Lung (tissue), 12 donors: ENCODE data around the gene GDF11. TPM values are rescaled to one million over a fixed set of nuclear protein-coding genes. Genes with fewer than 3 reads are reported as not detected.

Experiments used
- ATAC-seq: fragments of 200-7000 bp; cut with Tn5 transposase; one replicate; pipeline ENCODE4 v1.9.1; 2020; ENCODE audit warnings: moderate number of reproducible peaks; ENCODE audit not compliant: insufficient read depth, low FRiP score
- DNase-seq, 3 donors: peaks; one replicate each; pipeline ENCODE4 v3.0.0-alpha.2; 2013 to 2017
- H3K27ac ChIP-seq, 2 donors: one replicate each; pipeline ENCODE4 v1.5.1; 2013; ENCODE audit warnings: mild to moderate bottlenecking in 2 of 2, moderate library complexity in 2 of 2, control low read depth in 1 of 2, inconsistent platforms in 1 of 2, low read depth in 1 of 2, low read length in 1 of 2
- H3K27me3 ChIP-seq, 3 donors: one replicate each; pipeline ENCODE4 v1.5.1; 2013; ENCODE audit warnings: low read length in 2 of 3; ENCODE audit not compliant: control insufficient read depth in 3 of 3, insufficient read depth in 3 of 3
- H3K36me3 ChIP-seq, 4 donors: one replicate each; pipeline ENCODE4 v1.5.1; 2013; ENCODE audit warnings: low read length in 4 of 4, mild to moderate bottlenecking in 1 of 4, moderate library complexity in 1 of 4; ENCODE audit not compliant: control insufficient read depth in 4 of 4, insufficient read depth in 4 of 4
- H3K4me1 ChIP-seq, 5 donors: one replicate each; pipeline ENCODE4 v1.5.1; 2013; ENCODE audit warnings: low read length in 5 of 5, mild to moderate bottlenecking in 2 of 5, moderate library complexity in 1 of 5; ENCODE audit not compliant: control insufficient read depth in 5 of 5, insufficient read depth in 5 of 5
- H3K4me3 ChIP-seq: one replicate; pipeline ENCODE4 v1.5.1; 2013; ENCODE audit warnings: mild to moderate bottlenecking, control low read depth, moderate library complexity
- H3K9ac ChIP-seq, 2 donors: one replicate each; pipeline ENCODE4 v1.5.1; 2013; ENCODE audit warnings: low read length in 2 of 2, control low read depth in 1 of 2; ENCODE audit not compliant: insufficient read depth in 1 of 2
- H3K9me3 ChIP-seq, 4 donors: one replicate each; pipeline ENCODE4 v1.5.1; 2013; ENCODE audit warnings: low read length in 3 of 4, mild to moderate bottlenecking in 1 of 4, moderate library complexity in 1 of 4; ENCODE audit not compliant: control insufficient read depth in 4 of 4, insufficient read depth in 3 of 4
- WGBS, 2 donors: extraction: QIAGEN DNeasy Blood & Tissue Kit; methylation state at CpG; one replicate each; pipeline ENCODE4 v1.1.7; 2013; 5-methylcytosine and 5-hydroxymethylcytosine counted together
- polyA plus RNA-seq, 2 donors: library from polyadenylated mRNA; stranded (reverse); fragments of 200-250 nt; gene quantifications; one replicate each; pipeline ENCODE4 v1.2.1, GENCODE V29; 2013
- total RNA-seq, 2 donors: library from RNA; depleted of rRNA in 1 of 2; stranded (reverse); fragments of >200 nt in 1 of 2; gene quantifications; one replicate each; pipeline ENCODE4 v1.2.1, GENCODE V29; 2014 to 2021
- TF ChIP-seq, protein P1 (sequence below): IDR thresholded peaks from 2 replicates; pipeline ENCODE4 v1.5.1; 2012; ENCODE audit warnings: mild to moderate bottlenecking; ENCODE audit errors: control extremely low read depth, extremely low read depth
- donor health status: control.
- donor health status: control.
- donor health status: Bipolar disorder and iron deficiency.
- donor health status: healthy.
- donor health status: DM: yes; HTN: yes; CAD: no.

GDF11 gene
- total and polyA plus RNA-seq, 4 donors = 0.93 to 8.3 (median 3.2) TPM

DNA sequence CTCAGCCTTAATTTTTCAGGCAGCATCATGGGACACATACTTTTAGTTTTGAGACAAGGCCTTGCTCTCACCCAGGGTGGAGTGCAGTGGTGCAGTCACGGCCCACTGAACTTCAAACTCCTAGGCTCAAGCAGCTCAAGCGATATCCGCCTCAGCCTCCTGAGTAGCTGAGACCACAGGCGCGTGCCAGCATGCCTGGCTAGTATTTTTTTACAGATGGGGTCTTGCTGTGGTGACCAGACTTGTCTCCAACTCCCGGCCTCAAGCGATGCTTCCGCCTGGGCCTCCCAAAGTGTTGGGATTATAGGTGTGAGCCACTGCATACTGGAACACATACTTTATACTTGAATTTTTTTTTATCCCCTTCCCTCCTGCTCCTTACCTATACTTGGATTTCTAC lies 20.0 kb upstream of the GDF11 start:
- Histone ChIP-seq H3K4me3 (no peak overlapping the region), H3K36me3 (peaks cover 5 to 46% (median 36%) of the 10 kb centered on the region in 4 donors), H3K27ac (no peak overlapping the region), H3K9ac (no peak overlapping the region), H3K27me3 (no peaks in the 10 kb centered on the region), H3K9me3 (no peaks in the 10 kb centered on the region), H3K4me1 (peaks cover 3 to 21% (median 9%) of the 10 kb centered on the region in 5 donors)
- WGBS, 2 donors = 96 to 97% methylated on average over 8 of the region's 8 CpGs
- ATAC-seq (no peak), DNase-seq (no peak)
- TF ChIP-seq, protein P1, sequence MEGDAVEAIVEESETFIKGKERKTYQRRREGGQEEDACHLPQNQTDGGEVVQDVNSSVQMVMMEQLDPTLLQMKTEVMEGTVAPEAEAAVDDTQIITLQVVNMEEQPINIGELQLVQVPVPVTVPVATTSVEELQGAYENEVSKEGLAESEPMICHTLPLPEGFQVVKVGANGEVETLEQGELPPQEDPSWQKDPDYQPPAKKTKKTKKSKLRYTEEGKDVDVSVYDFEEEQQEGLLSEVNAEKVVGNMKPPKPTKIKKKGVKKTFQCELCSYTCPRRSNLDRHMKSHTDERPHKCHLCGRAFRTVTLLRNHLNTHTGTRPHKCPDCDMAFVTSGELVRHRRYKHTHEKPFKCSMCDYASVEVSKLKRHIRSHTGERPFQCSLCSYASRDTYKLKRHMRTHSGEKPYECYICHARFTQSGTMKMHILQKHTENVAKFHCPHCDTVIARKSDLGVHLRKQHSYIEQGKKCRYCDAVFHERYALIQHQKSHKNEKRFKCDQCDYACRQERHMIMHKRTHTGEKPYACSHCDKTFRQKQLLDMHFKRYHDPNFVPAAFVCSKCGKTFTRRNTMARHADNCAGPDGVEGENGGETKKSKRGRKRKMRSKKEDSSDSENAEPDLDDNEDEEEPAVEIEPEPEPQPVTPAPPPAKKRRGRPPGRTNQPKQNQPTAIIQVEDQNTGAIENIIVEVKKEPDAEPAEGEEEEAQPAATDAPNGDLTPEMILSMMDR = no peak

DNA sequence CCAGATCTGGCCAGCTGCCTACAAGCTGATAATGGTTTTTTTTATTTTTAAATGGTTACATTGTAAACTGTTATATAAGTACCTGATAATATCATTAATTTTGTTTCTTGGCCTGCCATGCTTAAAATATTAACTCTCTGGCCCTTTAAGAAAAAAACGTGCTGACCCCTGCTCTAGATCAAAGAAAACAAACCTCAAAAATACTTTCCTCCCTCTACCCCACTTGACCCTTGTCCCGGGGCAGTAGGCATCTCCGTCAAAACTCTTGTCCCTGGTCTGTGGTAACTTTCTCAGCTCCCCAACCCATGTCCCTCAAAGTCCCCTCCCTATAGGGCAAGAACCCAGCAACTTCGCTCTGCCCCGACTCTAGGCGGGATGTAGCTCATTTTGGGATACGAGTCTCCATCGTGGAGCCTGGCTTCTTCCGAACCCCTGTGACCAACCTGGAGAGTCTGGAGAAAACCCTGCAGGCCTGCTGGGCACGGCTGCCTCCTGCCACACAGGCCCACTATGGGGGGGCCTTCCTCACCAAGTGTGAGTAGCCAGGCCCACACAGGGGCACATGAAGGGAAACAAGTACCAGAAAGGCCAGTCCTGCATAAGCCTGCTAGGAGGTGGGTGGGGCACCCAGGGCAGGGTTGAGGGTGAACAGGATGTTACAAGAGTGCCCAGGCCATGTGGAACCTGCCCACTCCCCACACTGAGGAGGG lies 19.3 kb upstream of the GDF11 start:
- Histone ChIP-seq H3K27me3 (no peaks in the 10 kb centered on the region), H3K27ac (no peak overlapping the region), H3K4me1 (peaks cover 2 to 19% (median 6%) of the 10 kb centered on the region in 5 donors), H3K9ac (no peak overlapping the region), H3K36me3 (peaks cover 5 to 46% (median 36%) of the 10 kb centered on the region in 4 donors), H3K4me3 (no peak overlapping the region), H3K9me3 (no peaks in the 10 kb centered on the region)
- DNase-seq (no peak), ATAC-seq (no peak)
- TF ChIP-seq, protein P1 = no peak
- 65 to 84% methylated on average over 10 of the region's 10 CpGs for WGBS, 2 donors

DNA sequence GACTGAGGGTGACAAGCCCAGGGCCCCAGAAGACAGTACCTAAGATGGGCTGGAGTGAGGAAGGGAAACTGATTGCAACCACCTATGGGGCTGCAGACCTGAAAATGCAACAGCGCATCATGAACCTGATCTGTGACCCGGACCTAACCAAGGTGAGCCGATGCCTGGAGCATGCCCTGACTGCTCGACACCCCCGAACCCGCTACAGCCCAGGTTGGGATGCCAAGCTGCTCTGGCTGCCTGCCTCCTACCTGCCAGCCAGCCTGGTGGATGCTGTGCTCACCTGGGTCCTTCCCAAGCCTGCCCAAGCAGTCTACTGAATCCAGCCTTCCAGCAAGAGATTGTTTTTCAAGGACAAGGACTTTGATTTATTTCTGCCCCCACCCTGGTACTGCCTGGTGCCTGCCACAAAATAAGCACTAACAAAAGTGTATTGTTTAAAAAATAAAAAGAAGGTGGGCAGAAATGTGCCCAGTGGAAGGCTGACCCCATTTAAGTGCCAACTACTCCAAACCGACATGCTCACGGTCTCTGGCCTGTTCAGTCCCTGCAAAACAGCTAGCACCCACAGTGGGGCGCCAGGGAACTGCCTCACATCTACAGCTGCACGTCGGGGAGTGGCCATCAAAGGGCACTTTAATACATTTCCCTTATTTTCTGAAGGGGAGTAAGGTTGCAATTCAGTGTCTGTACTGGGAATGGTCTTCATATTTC lies 18.5 kb upstream of the GDF11 start:
- ATAC-seq (no peak), DNase-seq (peak; percentile 52 to 68 (median 66))
- WGBS, 2 donors = 59% methylated on average over 11 of the region's 11 CpGs
- no peak overlapping the region for H3K27ac ChIP-seq
- TF ChIP-seq, protein P1 = peak; percentile 23
- no peak overlapping the region for H3K9ac ChIP-seq
- no peaks in the 10 kb centered on the region for H3K9me3 ChIP-seq
- H3K27me3 ChIP-seq = no peaks in the 10 kb centered on the region
- H3K36me3 ChIP-seq = peaks cover 5 to 45% (median 33%) of the 10 kb centered on the region in 4 donors
- H3K4me1 ChIP-seq = peaks cover 0 to 15% (median 6%) of the 10 kb centered on the region in 5 donors
- no peak overlapping the region for H3K4me3 ChIP-seq
